Vagina (tissue), 2 donors: ENCODE results near the gene PRXL2B. TPM values are rescaled to one million over a fixed set of nuclear protein-coding genes. Genes with fewer than 3 reads are reported as not detected.

Experiments
- DNase-seq, 2 donors: peaks; one replicate each; pipeline ENCODE4 v3.0.0-alpha.2; 2017; ENCODE audit errors: extremely low spot score in 2 of 2
- H3K27ac ChIP-seq: fragments of 200-600 bp; sonication (generic); one replicate; pipeline ENCODE4 v1.5.1; 2019
- H3K27me3 ChIP-seq: fragments of 200-600 bp; sonication (generic); one replicate; pipeline ENCODE4 v1.5.1; 2019
- H3K36me3 ChIP-seq, 2 donors: fragments of 200-600 bp; sonication (generic); one replicate each; pipeline ENCODE4 v1.5.1; 2017 to 2019
- H3K4me1 ChIP-seq: fragments of 200-600 bp; sonication (generic); one replicate; pipeline ENCODE4 v1.5.1; 2019
- H3K4me3 ChIP-seq, 2 donors: fragments of 200-600 bp; sonication (generic); 1 replicate in 1 of 2; 2 replicates in 1 of 2; pipeline ENCODE4 v1.5.1; 2016 to 2019
- H3K9me3 ChIP-seq: fragments of 200-600 bp; sonication (generic); one replicate; pipeline ENCODE4 v1.5.1; 2019
- POLR2A ChIP-seq, 2 donors: fragments of 450-650 bp; IDR thresholded peaks; one replicate each; pipeline ENCODE4 v1.6.1; 2017; ENCODE audit warnings: antibody characterized with exemption in 2 of 2, mild to moderate bottlenecking in 2 of 2, moderate library complexity in 2 of 2
- POLR2AphosphoS5 ChIP-seq, 2 donors: sonication (generic); formaldehyde crosslinking; IDR thresholded peaks; one replicate each; pipeline ENCODE4 v1.9.0; 2017; ENCODE audit warnings: antibody characterized with exemption in 2 of 2, mild to moderate bottlenecking in 2 of 2, low read depth in 1 of 2; ENCODE audit not compliant: insufficient read depth in 1 of 2
- intact Hi-C: fragments of 100-400 bp; cut with DNase I; formaldehyde crosslinking; loops from one replicate; pipeline ENCODE4 v1.15.1; 2023
- total RNA-seq: library from RNA; depleted of rRNA; stranded (reverse); fragments of >200 nt; gene quantifications from one replicate; pipeline ENCODE4 v1.2.3, GENCODE V29; 2016
- TF ChIP-seq, protein P1 (sequence below), 3 experiments: fragments of 450-650 bp in 2 of 3; fragments of 200-600 bp in 1 of 3; sonication (generic) in 1 of 3; IDR thresholded peaks; one replicate each; pipeline ENCODE4 v1.5.1; 2017 to 2019; ENCODE audit warnings: antibody characterized with exemption in 3 of 3, mild to moderate bottlenecking in 2 of 3, moderate library complexity in 2 of 3

The PRXL2B gene
- total RNA-seq, 1 donor from 2014 or later, result 16.2 TPM

DNA sequence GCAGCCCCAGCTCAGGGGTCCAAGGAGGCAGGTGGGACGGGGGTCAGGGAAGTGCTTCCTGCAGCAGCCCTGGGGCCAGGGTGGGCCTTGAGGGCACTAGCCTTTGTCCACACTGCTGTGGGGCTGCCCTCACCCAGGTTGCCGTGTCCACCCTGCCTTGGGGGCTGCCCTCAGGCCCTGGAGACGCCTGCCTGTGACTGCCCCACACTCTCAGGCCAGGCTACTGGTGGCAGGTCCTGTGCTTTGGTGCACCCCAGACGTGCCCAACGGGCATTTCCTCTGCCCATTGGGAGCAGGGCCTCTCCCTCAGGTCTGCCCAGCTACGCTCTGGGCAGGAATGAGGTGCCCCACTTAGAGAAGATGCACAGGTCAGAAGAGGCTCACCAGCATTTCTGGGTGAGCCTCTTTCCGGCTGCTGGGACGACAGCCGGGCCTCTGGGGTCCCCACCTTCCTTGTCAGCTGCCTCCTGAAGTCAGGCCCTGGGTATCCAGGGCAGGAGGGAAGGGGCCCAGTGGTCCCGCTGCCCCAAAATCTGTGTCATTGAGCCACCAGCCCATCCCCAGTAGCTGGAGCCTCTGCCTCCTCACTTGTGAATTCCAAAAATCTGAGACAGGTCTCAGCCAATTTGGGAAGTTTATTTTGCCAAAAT lies 48.9 kb downstream of the PRXL2B start:
- no peak for TF ChIP-seq POLR2AphosphoS5 (IDR thresholded peaks at IDR 0.05; ENCODE audit: insufficient read depth in 1 of 2, low read depth in 1 of 2)
- TF ChIP-seq POLR2A (IDR thresholded peaks at IDR 0.05), result no peak
- TF ChIP-seq, protein P1, sequence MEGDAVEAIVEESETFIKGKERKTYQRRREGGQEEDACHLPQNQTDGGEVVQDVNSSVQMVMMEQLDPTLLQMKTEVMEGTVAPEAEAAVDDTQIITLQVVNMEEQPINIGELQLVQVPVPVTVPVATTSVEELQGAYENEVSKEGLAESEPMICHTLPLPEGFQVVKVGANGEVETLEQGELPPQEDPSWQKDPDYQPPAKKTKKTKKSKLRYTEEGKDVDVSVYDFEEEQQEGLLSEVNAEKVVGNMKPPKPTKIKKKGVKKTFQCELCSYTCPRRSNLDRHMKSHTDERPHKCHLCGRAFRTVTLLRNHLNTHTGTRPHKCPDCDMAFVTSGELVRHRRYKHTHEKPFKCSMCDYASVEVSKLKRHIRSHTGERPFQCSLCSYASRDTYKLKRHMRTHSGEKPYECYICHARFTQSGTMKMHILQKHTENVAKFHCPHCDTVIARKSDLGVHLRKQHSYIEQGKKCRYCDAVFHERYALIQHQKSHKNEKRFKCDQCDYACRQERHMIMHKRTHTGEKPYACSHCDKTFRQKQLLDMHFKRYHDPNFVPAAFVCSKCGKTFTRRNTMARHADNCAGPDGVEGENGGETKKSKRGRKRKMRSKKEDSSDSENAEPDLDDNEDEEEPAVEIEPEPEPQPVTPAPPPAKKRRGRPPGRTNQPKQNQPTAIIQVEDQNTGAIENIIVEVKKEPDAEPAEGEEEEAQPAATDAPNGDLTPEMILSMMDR (IDR thresholded peaks at IDR 0.05), result no peak
- Histone ChIP-seq H3K4me3 (no peak overlapping the region), H3K4me1 (no peaks in the 10 kb centered on the region), H3K27ac (no peak overlapping the region), H3K27me3 (no peaks in the 10 kb centered on the region), H3K9me3 (no peaks in the 10 kb centered on the region), H3K36me3 (no peaks in the 10 kb centered on the region)
- no peak for DNase-seq
- intact Hi-C loops, result no loop called here

- H3K9me3 ChIP-seq, result no peaks in the 10 kb centered on the region
- no peak overlapping the region for H3K4me3 ChIP-seq
- peaks cover 5% of the 10 kb centered on the region for H3K4me1 ChIP-seq
- DNase-seq, result no peak
- H3K36me3 ChIP-seq, result no peaks in the 10 kb centered on the region
- no peak for TF ChIP-seq POLR2A (IDR thresholded peaks at IDR 0.05)
- intact Hi-C loops, result no loop called here
- H3K27ac ChIP-seq, result no peak overlapping the region
- H3K27me3 ChIP-seq, result no peaks in the 10 kb centered on the region
Observed at GRCh38 chr1:2636733-2637132, 50.2 kb downstream of the PRXL2B start.

- no peak for TF ChIP-seq POLR2AphosphoS5 (IDR thresholded peaks at IDR 0.05; ENCODE audit: insufficient read depth in 1 of 2, low read depth in 1 of 2)
- TF ChIP-seq, protein P1 (IDR thresholded peaks at IDR 0.05), result no peak
- TF ChIP-seq POLR2A (IDR thresholded peaks at IDR 0.05), result no peak
- Histone ChIP-seq H3K36me3 (no peaks in the 10 kb centered on the region), H3K27ac (no peak overlapping the region), H3K9me3 (no peaks in the 10 kb centered on the region), H3K27me3 (no peaks in the 10 kb centered on the region), H3K4me1 (peaks cover 14% of the 10 kb centered on the region), H3K4me3 (no peak overlapping the region)
- intact Hi-C loops, result no loop called here
- no peak for DNase-seq
Observed at GRCh38 chr1:2637442-2638145, 51.0 kb downstream of the PRXL2B start.

- intact Hi-C loops, result no loop called here
- H3K4me3 ChIP-seq, result no peak overlapping the region
- no peak for DNase-seq
- no peaks in the 10 kb centered on the region for H3K9me3 ChIP-seq
- H3K27ac ChIP-seq, result no peak overlapping the region
- peaks cover 21% of the 10 kb centered on the region for H3K4me1 ChIP-seq
- no peaks in the 10 kb centered on the region for H3K36me3 ChIP-seq
- H3K27me3 ChIP-seq, result no peaks in the 10 kb centered on the region
- TF ChIP-seq POLR2AphosphoS5 (IDR thresholded peaks at IDR 0.05; ENCODE audit: insufficient read depth in 1 of 2, low read depth in 1 of 2) (no peak), POLR2A (IDR thresholded peaks at IDR 0.05) (no peak)
- TF ChIP-seq, protein P1 (IDR thresholded peaks at IDR 0.05), result no peak
Observed at GRCh38 chr1:2638466-2639115, 52.0 kb downstream of the PRXL2B start.

GRCh38 chr1:2639203-2639602 lies 52.6 kb downstream of the PRXL2B start:
- Histone ChIP-seq H3K36me3 (no peaks in the 10 kb centered on the region), H3K4me1 (peaks cover 25% of the 10 kb centered on the region), H3K4me3 (no peak overlapping the region), H3K27me3 (no peaks in the 10 kb centered on the region), H3K9me3 (no peaks in the 10 kb centered on the region), H3K27ac (no peak overlapping the region)
- no peak for DNase-seq
- no peak for TF ChIP-seq POLR2A (IDR thresholded peaks at IDR 0.05)
- TF ChIP-seq, protein P1 (IDR thresholded peaks at IDR 0.05), result no peak
- TF ChIP-seq POLR2AphosphoS5 (IDR thresholded peaks at IDR 0.05; ENCODE audit: insufficient read depth in 1 of 2, low read depth in 1 of 2), result no peak
- intact Hi-C loops, result no loop called here
